ENCODE measurements around the gene GLI1. TPM values are rescaled to one million over a fixed set of nuclear protein-coding genes. Genes with fewer than 3 reads are reported as not detected.

GLI1 gene
- total RNA-seq, 2 experiments from 2014 or later, result 4.6 to 6.5 TPM

GRCh38 chr12:57497223-57498131 lies 37.9 kb downstream of the GLI1 start:
- DNase-seq (ENCODE audit: low spot score), result no peak
- TF ChIP-seq CTCF (conservative IDR thresholded peaks at IDR 0.05; ENCODE audit: low read length) (no peak), EZH2phosphoT487 (IDR thresholded peaks at IDR 0.05; ENCODE audit: borderline replicate concordance, low read depth, low read length) (no peak)
- H3K79me2 ChIP-seq (ENCODE audit: insufficient read depth, low read depth, low read length), result 0 out of 2 replicates have a peak, but pooled peaks cover 3% of the 10 kb centered on the region
- intact Hi-C loops (cut with micrococcal nuclease; ENCODE audit: unreplicated experiment), result no loop called here
- BruUV-seq (replicated peaks), result no TSS peak
- H3K9me2 ChIP-seq (ENCODE audit: insufficient read depth, low read length), result no peaks in the 10 kb centered on the region
- peaks cover 82% of the 10 kb centered on the region for H3K36me3 ChIP-seq (ENCODE audit: insufficient read depth, low read length)
- H3K4me3 ChIP-seq (ENCODE audit: low read depth, low read length, poor library complexity, severe bottlenecking), result no peak overlapping the region
- H2AFZ ChIP-seq (ENCODE audit: low read length), result no peak overlapping the region
- ChIA-PET POLR2A (interaction anchor here (0.7 to 1.1 kb wide), 2 partner anchors 9 to 13 kb away, joined by 3 to 4 read pairs; no protein-coding TSS in a partner anchor), CTCF (ENCODE audit: unreplicated experiment) (no interaction called here)
- H4K20me1 ChIP-seq (ENCODE audit: insufficient read depth, low read length), result no peaks in the 10 kb centered on the region
- no peak overlapping the region for H3K27ac ChIP-seq (ENCODE audit: low read depth, low read length, poor library complexity, severe bottlenecking)
- no peak overlapping the region for H3K4me2 ChIP-seq (ENCODE audit: low read length)
- H3K4me1 ChIP-seq (ENCODE audit: insufficient read depth, low read length, poor library complexity, severe bottlenecking), result no peaks in the 10 kb centered on the region
- no peaks in the 10 kb centered on the region for H3K9me3 ChIP-seq (ENCODE audit: low read length)

GRCh38 chr12:57498132-57498502 lies 38.5 kb downstream of the GLI1 start:
- Histone ChIP-seq H3K9me3 (ENCODE audit: low read length) (no peaks in the 10 kb centered on the region), H3K4me3 (ENCODE audit: low read depth, low read length, poor library complexity, severe bottlenecking) (no peak overlapping the region), H2AFZ (ENCODE audit: low read length) (no peak overlapping the region), H3K27ac (ENCODE audit: low read depth, low read length, poor library complexity, severe bottlenecking) (no peak overlapping the region), H4K20me1 (ENCODE audit: insufficient read depth, low read length) (no peaks in the 10 kb centered on the region), H3K36me3 (ENCODE audit: insufficient read depth, low read length) (peaks cover 82% of the 10 kb centered on the region), H3K9me2 (ENCODE audit: insufficient read depth, low read length) (no peaks in the 10 kb centered on the region), H3K4me2 (ENCODE audit: low read length) (no peak overlapping the region), H3K4me1 (ENCODE audit: insufficient read depth, low read length, poor library complexity, severe bottlenecking) (no peaks in the 10 kb centered on the region), H3K79me2 (ENCODE audit: insufficient read depth, low read depth, low read length) (no peaks in the 10 kb centered on the region)
- intact Hi-C loops (cut with micrococcal nuclease; ENCODE audit: unreplicated experiment), result no loop called here
- no peak for TF ChIP-seq EZH2phosphoT487 (IDR thresholded peaks at IDR 0.05; ENCODE audit: borderline replicate concordance, low read depth, low read length)
- no peak for TF ChIP-seq CTCF (conservative IDR thresholded peaks at IDR 0.05; ENCODE audit: low read length)
- POLR2A ChIA-PET, result no interaction called here
- DNase-seq (ENCODE audit: low spot score), result no peak
- no TSS peak for BruUV-seq (replicated peaks)
- CTCF ChIA-PET (ENCODE audit: unreplicated experiment), result no interaction called here

GRCh38 chr12:57498571-57498970 lies 39.0 kb downstream of the GLI1 start:
- no peaks in the 10 kb centered on the region for H4K20me1 ChIP-seq (ENCODE audit: insufficient read depth, low read length)
- no peaks in the 10 kb centered on the region for H3K79me2 ChIP-seq (ENCODE audit: insufficient read depth, low read depth, low read length)
- POLR2A ChIA-PET, result no interaction called here
- intact Hi-C loops (cut with micrococcal nuclease; ENCODE audit: unreplicated experiment), result no loop called here
- no peak overlapping the region for H2AFZ ChIP-seq (ENCODE audit: low read length)
- H3K27ac ChIP-seq (ENCODE audit: low read depth, low read length, poor library complexity, severe bottlenecking), result no peak overlapping the region
- no peak for TF ChIP-seq EZH2phosphoT487 (IDR thresholded peaks at IDR 0.05; ENCODE audit: borderline replicate concordance, low read depth, low read length)
- TF ChIP-seq CTCF (conservative IDR thresholded peaks at IDR 0.05; ENCODE audit: low read length), result no peak
- no peak for DNase-seq (ENCODE audit: low spot score)
- BruUV-seq (replicated peaks), result no TSS peak
- no peaks in the 10 kb centered on the region for H3K9me2 ChIP-seq (ENCODE audit: insufficient read depth, low read length)
- H3K4me1 ChIP-seq (ENCODE audit: insufficient read depth, low read length, poor library complexity, severe bottlenecking), result no peaks in the 10 kb centered on the region
- CTCF ChIA-PET (ENCODE audit: unreplicated experiment), result no interaction called here
- no peak overlapping the region for H3K4me2 ChIP-seq (ENCODE audit: low read length)
- peaks cover 86% of the 10 kb centered on the region for H3K36me3 ChIP-seq (ENCODE audit: insufficient read depth, low read length)
- H3K9me3 ChIP-seq (ENCODE audit: low read length), result no peaks in the 10 kb centered on the region
- no peak overlapping the region for H3K4me3 ChIP-seq (ENCODE audit: low read depth, low read length, poor library complexity, severe bottlenecking)
